H1 (cell line): ENCODE results near the gene TBX3. TPM values are rescaled to one million over a fixed set of nuclear protein-coding genes. Genes with fewer than 3 reads are reported as not detected.

Source experiments
- CTCF ChIA-PET: fragments of 300-600 bp; sonication (Branson Sonifier 250); formaldehyde crosslinking; loops from one replicate; lab custom pipeline; 2021; ENCODE audit not compliant: partially characterized antibody; lab: Charles Lee
- POLR2A ChIA-PET: fragments of 300-600 bp; sonication (Branson Sonifier 250); formaldehyde crosslinking; loops from one replicate; lab custom pipeline; 2021; ENCODE audit warnings: inconsistent platforms; ENCODE audit not compliant: partially characterized antibody; lab: Charles Lee
- DNase-seq, 2 experiments: peaks; one replicate each; pipeline versions ENCODE4 v3.0.0 to v3.0.0-alpha.2; 2010 to 2022; ENCODE audit warnings: low spot score in 2 of 2, low read depth in 1 of 2, mixed read lengths in 1 of 2
- FAIRE-seq: peaks from 2 replicates; lab custom pipeline; 2011; peaks lifted over from hg19 to GRCh38; lab: Jason Lieb, UNC
- H2AFZ ChIP-seq: 2 replicates; pipeline ENCODE4 v1.8.1; 2012; ENCODE audit warnings: low read length, inconsistent platforms
- H2AK5ac ChIP-seq: 2 replicates; pipeline ENCODE4 v1.6.1; 2013; ENCODE audit warnings: low read depth, low read length
- H2BK120ac ChIP-seq: replicated peaks from 2 replicates; pipeline ENCODE3; 2013; ENCODE audit warnings: low read depth, low read length, inconsistent platforms
- H2BK12ac ChIP-seq: 2 replicates; pipeline ENCODE4 v1.6.1; 2013; ENCODE audit warnings: low read depth, low read length
- H2BK15ac ChIP-seq: 2 replicates; pipeline ENCODE4 v1.6.1; 2013; ENCODE audit warnings: low read length
- H2BK20ac ChIP-seq: 2 replicates; pipeline ENCODE4 v1.6.1; 2013; ENCODE audit warnings: low read length
- H2BK5ac ChIP-seq: 2 replicates; pipeline ENCODE4 v1.6.1; 2013; ENCODE audit warnings: low read depth, low read length
- H3K14ac ChIP-seq: 2 replicates; pipeline ENCODE4 v1.6.1; 2013; ENCODE audit warnings: inconsistent platforms; ENCODE audit not compliant: insufficient read length
- H3K18ac ChIP-seq: 2 replicates; pipeline ENCODE4 v1.6.1; 2013; ENCODE audit warnings: low read length; ENCODE audit errors: extremely low read depth
- H3K23ac ChIP-seq: 2 replicates; pipeline ENCODE4 v1.6.1; 2013; ENCODE audit warnings: inconsistent platforms; ENCODE audit not compliant: insufficient read length
- H3K23me2 ChIP-seq: 2 replicates; pipeline ENCODE4 v1.6.1; 2013; ENCODE audit warnings: low read depth, low read length
- H3K27ac ChIP-seq: 2 replicates; pipeline ENCODE4 v1.6.1; 2011; ENCODE audit warnings: low read depth, low read length, inconsistent platforms
- H3K27me3 ChIP-seq, 4 experiments: replicated peaks in 1 of 4; 1 replicate in 1 of 4; 2 replicates in 3 of 4; pipeline versions ENCODE4 v1.6.1 to v1.8.1; 2011 to 2013; ENCODE audit warnings: low read length in 3 of 4, mild to moderate bottlenecking in 3 of 4, inconsistent platforms in 2 of 4, mixed read lengths in 2 of 4, moderate library complexity in 1 of 4; ENCODE audit not compliant: control insufficient read depth in 3 of 4, insufficient read depth in 3 of 4; ENCODE audit errors: extremely low read depth in 1 of 4
- H3K36me3 ChIP-seq, 4 experiments: 2 replicates each; pipeline versions ENCODE4 v1.6.1 to v1.8.1; 2011 to 2013; ENCODE audit warnings: mild to moderate bottlenecking in 4 of 4, low read length in 3 of 4, moderate library complexity in 2 of 4, control low read depth in 1 of 4, inconsistent platforms in 1 of 4; ENCODE audit not compliant: insufficient read depth in 4 of 4, control insufficient read depth in 2 of 4
- H3K4ac ChIP-seq: replicated peaks from 2 replicates; pipeline ENCODE3; 2013; ENCODE audit warnings: low read length, low read depth, mixed read lengths, inconsistent platforms; ENCODE audit not compliant: insufficient read length
- H3K4me1 ChIP-seq, 4 experiments: replicated peaks in 1 of 4; 1 replicate in 1 of 4; 2 replicates in 3 of 4; pipeline versions ENCODE4 v1.6.1 to v1.8.1; 2011 to 2013; ENCODE audit warnings: low read length in 3 of 4, inconsistent platforms in 2 of 4, mixed read lengths in 1 of 4; ENCODE audit not compliant: insufficient read depth in 4 of 4, control insufficient read depth in 3 of 4
- H3K4me2 ChIP-seq, 2 experiments: 2 replicates each; pipeline versions ENCODE4 v1.6.1 to v1.8.1; 2011 to 2013; ENCODE audit warnings: low read depth in 2 of 2, low read length in 2 of 2, control low read depth in 1 of 2, inconsistent platforms in 1 of 2, mild to moderate bottlenecking in 1 of 2; ENCODE audit not compliant: insufficient read depth in 1 of 2
- H3K4me3 ChIP-seq, 4 experiments: fragments of 200-600, 300-600 bp in 1 of 4; sonication (generic), shearing (Covaris generic), sonication (Bioruptor Twin) in 1 of 4; 2 replicates each; pipeline versions ENCODE4 v1.5.1 to v1.8.1; 2011 to 2016; ENCODE audit warnings: low read length in 4 of 4, low read depth in 3 of 4, control low read depth in 2 of 4, inconsistent platforms in 2 of 4, mild to moderate bottlenecking in 2 of 4, mixed read lengths in 1 of 4, moderate library complexity in 1 of 4; ENCODE audit not compliant: insufficient read depth in 2 of 4; ENCODE audit errors: extremely low read depth in 1 of 4
- H3K56ac ChIP-seq: replicated peaks from 2 replicates; pipeline ENCODE3; 2013; ENCODE audit warnings: low read depth, mild to moderate bottlenecking, mixed read lengths, low read length, inconsistent platforms; ENCODE audit not compliant: insufficient read length
- H3K79me1 ChIP-seq: 2 replicates; pipeline ENCODE4 v1.6.1; 2013; ENCODE audit warnings: low read depth, low read length, control low read depth
- H3K79me2 ChIP-seq, 2 experiments: 2 replicates each; pipeline versions ENCODE4 v1.6.1 to v1.8.1; 2012 to 2013; ENCODE audit warnings: low read length in 2 of 2, mild to moderate bottlenecking in 2 of 2, inconsistent platforms in 1 of 2; ENCODE audit not compliant: insufficient read depth in 2 of 2, control insufficient read depth in 1 of 2
- H3K9ac ChIP-seq, 4 experiments: replicated peaks in 1 of 4; 1 replicate in 1 of 4; 2 replicates in 3 of 4; pipeline versions ENCODE4 v1.6.1 to v1.8.1; 2011 to 2013; ENCODE audit warnings: low read depth in 3 of 4, low read length in 3 of 4, control low read depth in 2 of 4, mild to moderate bottlenecking in 2 of 4, moderate library complexity in 2 of 4, inconsistent platforms in 1 of 4; ENCODE audit errors: extremely low read depth in 1 of 4
- H3K9me3 ChIP-seq, 2 experiments: 2 replicates each; pipeline versions ENCODE4 v1.6.1 to v1.8.1; 2012 to 2013; ENCODE audit warnings: mild to moderate bottlenecking in 2 of 2, moderate library complexity in 2 of 2, control low read depth in 1 of 2, inconsistent platforms in 1 of 2, low read depth in 1 of 2, low read length in 1 of 2, mixed read lengths in 1 of 2; ENCODE audit not compliant: insufficient read depth in 2 of 2
- H4K20me1 ChIP-seq, 2 experiments: replicated peaks in 1 of 2; 2 replicates each; pipeline versions ENCODE3 to v1.8.1; 2011 to 2013; ENCODE audit warnings: inconsistent platforms in 2 of 2, low read length in 2 of 2, mild to moderate bottlenecking in 1 of 2; ENCODE audit not compliant: insufficient read depth in 2 of 2, control insufficient read depth in 1 of 2
- H4K5ac ChIP-seq: 2 replicates; pipeline ENCODE4 v1.6.1; 2013; ENCODE audit warnings: low read length, low read depth, mixed read lengths, inconsistent platforms; ENCODE audit not compliant: insufficient read length
- H4K8ac ChIP-seq: 2 replicates; pipeline ENCODE4 v1.8.0; 2013; ENCODE audit warnings: mild to moderate bottlenecking, moderate library complexity, low read length, inconsistent platforms; ENCODE audit not compliant: insufficient read depth; ENCODE audit errors: extremely low read depth
- H4K91ac ChIP-seq: replicated peaks from 2 replicates; pipeline ENCODE3; 2013; ENCODE audit warnings: low read length, mixed read lengths, inconsistent platforms; ENCODE audit not compliant: insufficient read length
- CHD2 ChIP-seq: IDR thresholded peaks from 2 replicates; pipeline ENCODE4 v1.6.1; 2012; ENCODE audit warnings: low read length, improper control_type of control experiment
- CREB1 ChIP-seq: IDR thresholded peaks from 2 replicates; pipeline ENCODE4 v1.6.1; 2012; ENCODE audit warnings: inconsistent platforms
- EGR1 ChIP-seq: IDR thresholded peaks from 2 replicates; pipeline ENCODE4 v1.6.1; 2011; ENCODE audit warnings: low read depth, low read length, borderline replicate concordance
- FOSL1 ChIP-seq: IDR thresholded peaks from 2 replicates; pipeline ENCODE4 v1.6.1; 2011; ENCODE audit warnings: mild to moderate bottlenecking, low read depth, low read length, moderate library complexity; ENCODE audit not compliant: insufficient read depth
- GABPA ChIP-seq: IDR thresholded peaks from 2 replicates; pipeline ENCODE4 v1.6.1; 2011; ENCODE audit warnings: mild to moderate bottlenecking, low read length, moderate library complexity, borderline replicate concordance; ENCODE audit not compliant: insufficient read depth
- KDM1A ChIP-seq: fragments of 200-600, 300-600 bp; sonication (generic); IDR thresholded peaks from 2 replicates; pipeline ENCODE4 v1.7.1; 2016; ENCODE audit warnings: mild to moderate bottlenecking, low read length, borderline replicate concordance
- NANOG ChIP-seq: IDR thresholded peaks from 2 replicates; pipeline ENCODE4 v1.6.1; 2011; ENCODE audit warnings: low read length, low read depth, mild to moderate bottlenecking, inconsistent platforms; ENCODE audit not compliant: insufficient read depth, poor library complexity, severe bottlenecking
- NRF1 ChIP-seq: IDR thresholded peaks from 2 replicates; pipeline ENCODE4 v1.6.1; 2011; ENCODE audit warnings: mild to moderate bottlenecking, low read depth, low read length, improper control_type of control experiment
- POLR2AphosphoS5 ChIP-seq: IDR thresholded peaks from 2 replicates; pipeline ENCODE4 v1.6.1; 2011; ENCODE audit warnings: low read depth, low read length
- SAP30 ChIP-seq: fragments of 300-600 bp; sonication (generic); IDR thresholded peaks from 2 replicates; pipeline ENCODE4 v1.7.1; 2012; ENCODE audit warnings: low read length, moderate library complexity, mild to moderate bottlenecking, inconsistent platforms; ENCODE audit not compliant: insufficient read depth, insufficient replicate concordance
- SIN3A ChIP-seq, 2 experiments: IDR thresholded peaks in 1 of 2; conservative IDR thresholded peaks in 1 of 2; 2 replicates each; pipeline ENCODE4 v1.6.1; 2011 to 2012; ENCODE audit warnings: low read length in 2 of 2, improper control_type of control experiment in 1 of 2, low read depth in 1 of 2, mild to moderate bottlenecking in 1 of 2
- SP4 ChIP-seq: IDR thresholded peaks from 2 replicates; pipeline ENCODE4 v1.6.1; 2012; ENCODE audit warnings: low read length, inconsistent platforms
- TBP ChIP-seq: IDR thresholded peaks from 2 replicates; pipeline ENCODE4 v1.6.1; 2011; ENCODE audit warnings: low read depth, low read length, improper control_type of control experiment
- WGBS, 2 experiments: shearing (Covaris generic) in 1 of 2; methylation state at CpG; one replicate each; pipeline versions ENCODE4 v1.1.6 to v1.1.7; 2013 to 2015; ENCODE audit warnings: low lambda C conversion rate in 2 of 2, mixed read lengths in 2 of 2, inconsistent platforms in 1 of 2, low coverage in 1 of 2, missing lambda C conversion rate in 1 of 2; ENCODE audit not compliant: insufficient replicate concordance in 2 of 2, insufficient coverage in 1 of 2, insufficient read length in 1 of 2; ENCODE audit errors: extremely low coverage in 1 of 2, missing lambda C conversion rate in 1 of 2; 5-methylcytosine and 5-hydroxymethylcytosine counted together
- polyA plus RNA-seq, 7 experiments: library from polyadenylated mRNA; depleted of rRNA in 3 of 7; stranded (reverse) in 5 of 7; unstranded in 2 of 7; fragments of >200 nt in 5 of 7; fragments of 200-250 nt in 2 of 7; gene quantifications; 1 replicate in 5 of 7; 2 replicates in 1 of 7; 4 replicates in 1 of 7; pipeline versions ENCODE4 v1.2.1 to v1.2.3, GENCODE V29; 2011 to 2013; ENCODE audit warnings: missing spikeins in 2 of 7, mixed read lengths in 2 of 7
- total RNA-seq: library from RNA; stranded (reverse); fragmentation: NEBNext Ultra II Directional; extraction: Animal tissue kit (Norgen Biotek cat#: 25700); gene quantifications from 2 replicates; pipeline ENCODE4 v1.2.1, GENCODE V29; 2021

Gene TBX3
- total and polyA plus RNA-seq, 2 of the 8 experiments (the other 6 are each of a cell fraction or from before 2014, with no cell fraction given), result 0.09 to 1.0 TPM

DNA sequence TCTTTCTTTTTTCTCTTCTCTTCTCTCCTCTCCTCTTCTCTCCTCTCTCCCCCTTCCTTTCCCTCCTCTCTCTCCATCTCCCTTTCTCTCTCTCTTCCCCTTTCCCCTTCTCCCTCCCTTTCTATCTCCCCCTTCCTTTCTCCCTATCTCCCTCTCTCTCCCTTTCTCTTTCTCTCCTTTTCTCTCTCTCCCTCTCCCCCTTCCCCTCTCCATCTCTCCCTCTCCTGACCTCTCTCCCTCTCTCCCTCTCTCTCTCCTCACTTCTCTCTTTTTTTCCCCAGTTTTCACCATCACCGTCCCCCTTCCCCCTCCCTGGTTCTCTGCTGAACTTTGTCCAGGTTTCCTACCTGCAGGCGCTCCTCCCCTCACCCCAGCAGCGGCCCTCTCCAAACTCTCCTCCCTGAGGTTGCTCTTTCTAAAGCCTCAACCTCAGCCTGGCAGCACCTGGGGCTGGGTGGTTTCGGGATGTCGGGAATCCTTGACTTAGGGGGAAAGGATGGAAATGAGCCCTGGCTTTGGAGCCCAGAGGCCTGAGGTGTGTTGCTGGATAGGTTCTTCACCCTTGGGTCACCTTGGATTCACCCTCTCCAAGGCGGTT, 14.7 kb upstream of the TBX3 start:
- peaks cover 7% of the 10 kb centered on the region; the same call in 1 of the 2 replicates for H3K23me2 ChIP-seq
- DNase-seq (peak in 1 of 2 experiments; percentile 62), FAIRE-seq (no peak)
- 0% methylated on average over 6 of the region's 6 CpGs; no CpG with 5 or more reads in 1 of the 2 experiments for WGBS, 2 experiments
- H3K4me3 ChIP-seq, result peak overlapping the region in 3 of 4 experiments; percentile 11 to 49 (median 29); a peak in 6 of 8 replicates
- H2AFZ ChIP-seq, result no peak overlapping the region
- no peak overlapping the region for H4K5ac ChIP-seq
- CTCF ChIA-PET, result interaction anchor here (0.6 to 1.1 kb wide), 5 partner anchors 27 to 758 kb away, joined by 3 to 5 read pairs (median 3); no protein-coding TSS in a partner anchor
- peaks cover 88 to 100% (median 99%) of the 10 kb centered on the region in 4 experiments for H3K27me3 ChIP-seq
- no peak overlapping the region for H2BK120ac ChIP-seq
- peaks cover 8 to 36% (median 21%) of the 10 kb centered on the region in 4 experiments for H3K4me1 ChIP-seq
- H4K91ac ChIP-seq, result no peak overlapping the region
- peak overlapping the region; percentile 95 for H2BK12ac ChIP-seq
- no peak overlapping the region for H4K8ac ChIP-seq
- H3K9me3 ChIP-seq, result no peaks in the 10 kb centered on the region
- no peak overlapping the region for H3K4ac ChIP-seq
- POLR2A ChIA-PET, result interaction anchor here (0.6 to 2.5 kb wide), 4 partner anchors 11 to 290 kb away, joined by 3 to 8 read pairs (median 5); no protein-coding TSS in a partner anchor
- H3K36me3 ChIP-seq, result no peaks in the 10 kb centered on the region
- peak overlapping the region; percentile 82; the same call in 1 of the 2 replicates for H2AK5ac ChIP-seq
- no peak overlapping the region for H2BK5ac ChIP-seq
- H3K9ac ChIP-seq, result no peak overlapping the region
- peaks cover 29% of the 10 kb centered on the region in 2 experiments for H4K20me1 ChIP-seq
- H3K79me2 ChIP-seq, result no peaks in the 10 kb centered on the region
- no peak overlapping the region for H2BK20ac ChIP-seq
- H2BK15ac ChIP-seq, result no peak overlapping the region
- no peaks in the 10 kb centered on the region for H3K79me1 ChIP-seq
- no peak overlapping the region for H3K14ac ChIP-seq
- no peak overlapping the region for H3K23ac ChIP-seq
- no peak overlapping the region for H3K56ac ChIP-seq
- peak overlapping the region; percentile 68 to 77 for H3K4me2 ChIP-seq
- no peak overlapping the region for H3K27ac ChIP-seq
- H3K18ac ChIP-seq, result no peak overlapping the region
- no peak for TF ChIP-seq SIN3A (conservative IDR thresholded peaks at IDR 0.05 in 1 of 2, IDR thresholded peaks at IDR 0.05 in 1 of 2; ENCODE audit: low read depth in 1 of 2, low read length in 2 of 2)
- no peak for TF ChIP-seq CREB1
- no peak for TF ChIP-seq CHD2
- no peak for TF ChIP-seq GABPA
- no peak for TF ChIP-seq NANOG
- no peak for TF ChIP-seq FOSL1
- no peak for TF ChIP-seq POLR2AphosphoS5
- peak; percentile 96 for TF ChIP-seq EGR1
- no peak for TF ChIP-seq TBP
- no peak for TF ChIP-seq SP4
- no peak for TF ChIP-seq NRF1
- no peak for TF ChIP-seq SAP30
- 0 out of 2 replicates have a peak, but pooled peaks have one; percentile 58 for TF ChIP-seq KDM1A
